ENCODE measurements around the gene SSTR1.

- no peak for TF ChIP-seq CTCF (IDR thresholded peaks at IDR 0.05)
- TF ChIP-seq POLR2A (IDR thresholded peaks at IDR 0.05): no peak
Measured at GRCh38 chr14:38186216-38186615, 21.5 kb upstream of the SSTR1 start.
